ENCODE data around the gene FCHSD2. TPM values are rescaled to one million over a fixed set of nuclear protein-coding genes. Genes with fewer than 3 reads are reported as not detected.

FCHSD2 gene
- total and polyA plus RNA-seq, 8 donors = 5.5 to 22.5 (median 10.4) TPM

- no peak for TF ChIP-seq CTCF (IDR thresholded peaks at IDR 0.05)
Measured at GRCh38 chr11:73012121-73012863, 129.8 kb downstream of the FCHSD2 start.

GRCh38 chr11:73011126-73011817, 130.8 kb downstream of the FCHSD2 start:
- TF ChIP-seq CTCF (IDR thresholded peaks at IDR 0.05) = no peak
- Histone ChIP-seq H3K9me3 (no peaks in the 10 kb centered on the region), H3K36me3 (no peaks in the 10 kb centered on the region), H3K4me3 (no peak overlapping the region), H3K4me1 (no peaks in the 10 kb centered on the region), H3K27ac (no peak overlapping the region), H3K27me3 (no peaks in the 10 kb centered on the region)
- WGBS, 2 donors = 65 to 71% methylated on average over 2 of the region's 2 CpGs
- intact Hi-C loops (cut with DNase I) = no loop called here
- no peak for DNase-seq
- peak in 2 of 4 donors; percentile 38 to 71 for ATAC-seq
- FAIRE-seq = no peak

More at GRCh38 chr11:73012121-73012863, 129.8 kb downstream of the FCHSD2 start:
- Histone ChIP-seq H3K9me3 (no peaks in the 10 kb centered on the region), H3K27me3 (no peaks in the 10 kb centered on the region), H3K4me3 (no peak overlapping the region), H3K4me1 (no peaks in the 10 kb centered on the region), H3K36me3 (no peaks in the 10 kb centered on the region), H3K27ac (no peak overlapping the region)
- no peak for DNase-seq
- WGBS, 2 donors = 68 to 73% methylated on average over 2 of the region's 2 CpGs
- ATAC-seq = no peak
- intact Hi-C loops (cut with DNase I) = no loop called here
- FAIRE-seq = no peak

- ATAC-seq (no peak), DNase-seq (no peak), FAIRE-seq (no peak)
- no peaks in the 10 kb centered on the region for H3K36me3 ChIP-seq
- H3K4me1 ChIP-seq = no peaks in the 10 kb centered on the region
- H3K4me3 ChIP-seq = no peak overlapping the region
- intact Hi-C loops (cut with DNase I) = no loop called here
- no peak overlapping the region for H3K27ac ChIP-seq
- no peaks in the 10 kb centered on the region for H3K9me3 ChIP-seq
- no peak for TF ChIP-seq CTCF (IDR thresholded peaks at IDR 0.05)
- no peaks in the 10 kb centered on the region for H3K27me3 ChIP-seq
Measured at GRCh38 chr11:73009972-73010371, 132.1 kb downstream of the FCHSD2 start.

GRCh38 chr11:73004088-73004487, 138.0 kb downstream of the FCHSD2 start:
- FAIRE-seq (no peak), DNase-seq (no peak), ATAC-seq (no peak)
- Histone ChIP-seq H3K27ac (no peak overlapping the region), H3K27me3 (no peaks in the 10 kb centered on the region), H3K4me1 (peaks cover 0 to 23% (median 12%) of the 10 kb centered on the region in 3 donors), H3K9me3 (no peaks in the 10 kb centered on the region), H3K36me3 (no peaks in the 10 kb centered on the region), H3K4me3 (no peak overlapping the region)
- WGBS, 2 donors = 96 to 98% methylated on average over 3 of the region's 3 CpGs
- intact Hi-C loops (cut with DNase I) = no loop called here
- no peak for TF ChIP-seq CTCF (IDR thresholded peaks at IDR 0.05)

GRCh38 chr11:73003088-73003487, 139.0 kb downstream of the FCHSD2 start:
- intact Hi-C loops (cut with DNase I) = no loop called here
- TF ChIP-seq CTCF (IDR thresholded peaks at IDR 0.05) = no peak

More at GRCh38 chr11:73003088-73003487, 139.0 kb downstream of the FCHSD2 start:
- Histone ChIP-seq H3K27me3 (no peaks in the 10 kb centered on the region), H3K4me3 (no peak overlapping the region), H3K9me3 (no peaks in the 10 kb centered on the region), H3K36me3 (no peaks in the 10 kb centered on the region), H3K4me1 (peaks cover 0 to 23% (median 12%) of the 10 kb centered on the region in 3 donors), H3K27ac (peak overlapping the region in 1 of 4 donors; percentile 22)
- FAIRE-seq = no peak
- ATAC-seq = no peak
- no peak for DNase-seq
